A549 treated with CORT108297 at 1 μM for 4 hours (cell line): Measurements from ENCODE around the gene CLIP2. TPM values are rescaled to one million over a fixed set of nuclear protein-coding genes. Genes with fewer than 3 reads are reported as not detected.

Experiments used
- total RNA-seq: library from RNA; stranded (reverse); fragments of 200-300 nt; extraction: Qiagen RNA extraction; gene quantifications from 5 replicates; pipeline ENCODE4 v1.2.3, GENCODE V29; 2022

The CLIP2 gene
- 16.8 to 23.4 TPM (median 19.9 TPM) in 5 replicates for total RNA-seq

GRCh38 chr7:74289018-74289658, at the start of gene CLIP2:
CLIP2 (plus strand) TSS chr7:74289407; CDS start chr7:74317547, 28,140 bp downstream.

GRCh38 chr7:74254129-74254857, 34.9 kb upstream of the CLIP2 start, which contains the start of gene RFC2:
RFC2 (minus strand) TSS chr7:74254399; CDS start chr7:74254383, 16 bp downstream.

GRCh38 chr7:74453322-74454011, 164.3 kb downstream of the CLIP2 start, which contains the start of gene GTF2IRD1:
GTF2IRD1 (plus strand) TSS chr7:74453906; CDS start chr7:74508081, 54,175 bp downstream.

Other genes with a start within 250 kb of the CLIP2 start
- gene LIMK1, start 205.6 kb upstream of the CLIP2 start, total RNA-seq: 30.1 to 37.4 TPM (median 35.7 TPM) in 5 replicates
- gene EIF4H, start 115.1 kb upstream of the CLIP2 start, total RNA-seq: 292 to 316 TPM (median 302 TPM) in 5 replicates
- gene LAT2, start 79.4 kb upstream of the CLIP2 start, total RNA-seq: 0.81 to 1.6 TPM (median 1.1 TPM) in 5 replicates
- gene RFC2, start 35.0 kb upstream of the CLIP2 start, total RNA-seq: 54.7 to 68.9 TPM (median 57.7 TPM) in 5 replicates
- gene GTF2IRD1, start 164.5 kb downstream of the CLIP2 start, total RNA-seq: 12.8 to 16.9 TPM (median 14.1 TPM) in 5 replicates